Measurements from ENCODE around the gene RIN3. TPM values are rescaled to one million over a fixed set of nuclear protein-coding genes. Genes with fewer than 3 reads are reported as not detected.
A peak's percentile ranks its signal among the peaks of the same experiment; 100 is the strongest.

RIN3 gene
- total RNA-seq, 1 experiment from 2014 or later: 4.8 TPM

- no peaks in the 10 kb centered on the region for H4K20me1 ChIP-seq (ENCODE audit: low read length)
- H3K79me2 ChIP-seq (ENCODE audit: low read length): no peaks in the 10 kb centered on the region
- H3K9ac ChIP-seq (ENCODE audit: low read length): peak overlapping the region; percentile 54
- no peak for TF ChIP-seq EZH2 (IDR thresholded peaks at IDR 0.05; ENCODE audit: low read length, unreplicated experiment)
- no peak for TF ChIP-seq EZH2phosphoT487 (IDR thresholded peaks at IDR 0.05; ENCODE audit: borderline replicate concordance, low read length)
- TF ChIP-seq CTCF (conservative IDR thresholded peaks at IDR 0.05; ENCODE audit: low read depth, low read length): no peak
- DNase-seq: peak; percentile 93
- peaks cover 13% of the 10 kb centered on the region for H3K4me1 ChIP-seq (ENCODE audit: insufficient read depth, low read length)
- POLR2A ChIA-PET (ENCODE audit: unreplicated experiment): interaction anchor here (0.6 kb wide), 1 partner anchor 134 kb away, joined by 8 read pairs; no protein-coding TSS in a partner anchor
- intact Hi-C loops (cut with micrococcal nuclease): loop anchor here (1.0 kb wide), 1 partner anchor 63 kb away; no protein-coding TSS in a partner anchor
- no peaks in the 10 kb centered on the region; the same call in 1 of the 2 replicates for H3K36me3 ChIP-seq (ENCODE audit: low read depth, low read length)
- no peak overlapping the region for H3K4me3 ChIP-seq (ENCODE audit: low read length)
- BruUV-seq (replicated peaks): no TSS peak
- H3K27me3 ChIP-seq (ENCODE audit: low read length): no peaks in the 10 kb centered on the region
- CTCF ChIA-PET: interaction anchor here (1.0 to 1.1 kb wide), 2 partner anchors 25 to 64 kb away, joined by 3 read pairs; no protein-coding TSS in a partner anchor
- H3K9me3 ChIP-seq (ENCODE audit: low read length): no peaks in the 10 kb centered on the region
- H3K9me2 ChIP-seq (replicated peaks; ENCODE audit: low read length): no peaks in the 10 kb centered on the region
- H3F3A ChIP-seq (ENCODE audit: low read length, unreplicated experiment): no peaks in the 10 kb centered on the region
- H3K27ac ChIP-seq (ENCODE audit: low read length): peak overlapping the region; percentile 91
- peak overlapping the region; percentile 74 for H3K4me2 ChIP-seq (ENCODE audit: low read length)
- peak; percentile 95 for ATAC-seq
- no peak overlapping the region for H2AFZ ChIP-seq (ENCODE audit: low read length)
Observed at GRCh38 chr14:92719890-92720323, 206.3 kb downstream of the RIN3 start.

- intact Hi-C loops (cut with micrococcal nuclease): no loop called here
- H3K36me3 ChIP-seq (ENCODE audit: low read depth, low read length): no peaks in the 10 kb centered on the region
- ChIA-PET CTCF (no interaction called here), POLR2A (ENCODE audit: unreplicated experiment) (no interaction called here)
- H3K4me2 ChIP-seq (ENCODE audit: low read length): no peak overlapping the region
- H3K4me3 ChIP-seq (ENCODE audit: low read length): no peak overlapping the region
- H3K9ac ChIP-seq (ENCODE audit: low read length): no peak overlapping the region
- H3K27me3 ChIP-seq (ENCODE audit: low read length): no peaks in the 10 kb centered on the region
- no peaks in the 10 kb centered on the region for H3F3A ChIP-seq (ENCODE audit: low read length, unreplicated experiment)
- ATAC-seq: no peak
- no TSS peak for BruUV-seq (replicated peaks)
- no peaks in the 10 kb centered on the region for H4K20me1 ChIP-seq (ENCODE audit: low read length)
- TF ChIP-seq EZH2phosphoT487 (IDR thresholded peaks at IDR 0.05; ENCODE audit: borderline replicate concordance, low read length) (no peak), EZH2 (IDR thresholded peaks at IDR 0.05; ENCODE audit: low read length, unreplicated experiment) (no peak), CTCF (conservative IDR thresholded peaks at IDR 0.05; ENCODE audit: low read depth, low read length) (no peak)
- peaks cover 38% of the 10 kb centered on the region for H3K4me1 ChIP-seq (ENCODE audit: insufficient read depth, low read length)
- DNase-seq: no peak
- H3K27ac ChIP-seq (ENCODE audit: low read length): no peak overlapping the region
- no peaks in the 10 kb centered on the region for H3K9me2 ChIP-seq (replicated peaks; ENCODE audit: low read length)
- no peak overlapping the region for H2AFZ ChIP-seq (ENCODE audit: low read length)
- H3K79me2 ChIP-seq (ENCODE audit: low read length): no peaks in the 10 kb centered on the region
- no peaks in the 10 kb centered on the region for H3K9me3 ChIP-seq (ENCODE audit: low read length)
Observed at GRCh38 chr14:92724516-92725340, 211.1 kb downstream of the RIN3 start.

All from PC-3 (cell line).